ENCODE results near the gene RNU6-8. TPM values are rescaled to one million over a fixed set of nuclear protein-coding genes. Genes with fewer than 3 reads are reported as not detected.

Gene RNU6-8
- total and polyA plus RNA-seq, 2 experiments from 2014 or later = not detected

- Histone ChIP-seq H3K4me3 (no peak overlapping the region), H3K79me2 (no peaks in the 10 kb centered on the region), H3K4me2 (no peak overlapping the region), H3K9me2 (replicated peaks; ENCODE audit: insufficient read depth) (no peaks in the 10 kb centered on the region), H3K27me3 (no peaks in the 10 kb centered on the region), H3K27ac (no peak overlapping the region), H4K20me1 (ENCODE audit: insufficient read depth, poor library complexity, severe bottlenecking) (no peaks in the 10 kb centered on the region), H3K4me1 (ENCODE audit: insufficient read depth) (no peaks in the 10 kb centered on the region), H2AFZ (no peak overlapping the region), H3K36me3 (replicated peaks; ENCODE audit: insufficient read depth, low read depth) (no peaks in the 10 kb centered on the region), H3K9me3 (ENCODE audit: low read depth) (no peaks in the 10 kb centered on the region)
- no peak for TF ChIP-seq EZH2phosphoT487 (IDR thresholded peaks at IDR 0.05; ENCODE audit: low read depth, severe bottlenecking, unreplicated experiment)
- no peak for TF ChIP-seq CTCF (IDR thresholded peaks at IDR 0.05; ENCODE audit: poor library complexity)
- TF ChIP-seq EZH2 (IDR thresholded peaks at IDR 0.05; ENCODE audit: borderline replicate concordance) = no peak
- no peak for DNase-seq (ENCODE audit: low spot score)
- 55% methylated on average over 2 of the region's 2 CpGs for WGBS (ENCODE audit: low lambda C conversion rate, missing lambda C conversion rate)
Observed at GRCh38 chr14:32192712-32193373, 10.2 kb downstream of the RNU6-8 start.

GRCh38 chr14:32190673-32191072, 12.4 kb downstream of the RNU6-8 start:
- no peaks in the 10 kb centered on the region for H3K36me3 ChIP-seq (replicated peaks; ENCODE audit: insufficient read depth, low read depth)
- H3K4me1 ChIP-seq (ENCODE audit: insufficient read depth) = no peaks in the 10 kb centered on the region
- no peak overlapping the region for H3K4me3 ChIP-seq
- no peak overlapping the region for H2AFZ ChIP-seq
- H3K27me3 ChIP-seq = no peaks in the 10 kb centered on the region
- no peaks in the 10 kb centered on the region for H3K79me2 ChIP-seq
- WGBS (ENCODE audit: low lambda C conversion rate, missing lambda C conversion rate) = 46% methylated on average over 3 of the region's 3 CpGs
- DNase-seq (ENCODE audit: low spot score) = no peak
- no peak for TF ChIP-seq EZH2 (IDR thresholded peaks at IDR 0.05; ENCODE audit: borderline replicate concordance)
- TF ChIP-seq CTCF (IDR thresholded peaks at IDR 0.05; ENCODE audit: poor library complexity) = no peak
- TF ChIP-seq EZH2phosphoT487 (IDR thresholded peaks at IDR 0.05; ENCODE audit: low read depth, severe bottlenecking, unreplicated experiment) = no peak
- no peak overlapping the region for H3K4me2 ChIP-seq
- no peaks in the 10 kb centered on the region for H3K9me2 ChIP-seq (replicated peaks; ENCODE audit: insufficient read depth)
- H4K20me1 ChIP-seq (ENCODE audit: insufficient read depth, poor library complexity, severe bottlenecking) = no peaks in the 10 kb centered on the region
- H3K27ac ChIP-seq = no peak overlapping the region
- no peaks in the 10 kb centered on the region for H3K9me3 ChIP-seq (ENCODE audit: low read depth)

GRCh38 chr14:32189811-32190210, 13.3 kb downstream of the RNU6-8 start:
- Histone ChIP-seq H3K36me3 (replicated peaks; ENCODE audit: insufficient read depth, low read depth) (no peaks in the 10 kb centered on the region), H3K27me3 (no peaks in the 10 kb centered on the region), H3K27ac (no peak overlapping the region), H3K9me3 (ENCODE audit: low read depth) (no peaks in the 10 kb centered on the region), H3K4me1 (ENCODE audit: insufficient read depth) (no peaks in the 10 kb centered on the region), H3K79me2 (no peaks in the 10 kb centered on the region), H3K4me3 (no peak overlapping the region), H2AFZ (no peak overlapping the region), H4K20me1 (ENCODE audit: insufficient read depth, poor library complexity, severe bottlenecking) (no peaks in the 10 kb centered on the region), H3K9me2 (replicated peaks; ENCODE audit: insufficient read depth) (no peaks in the 10 kb centered on the region), H3K4me2 (no peak overlapping the region)
- WGBS (ENCODE audit: low lambda C conversion rate, missing lambda C conversion rate) = 81% methylated on average over 1 of the region's 1 CpG
- DNase-seq (ENCODE audit: low spot score) = no peak
- TF ChIP-seq CTCF (IDR thresholded peaks at IDR 0.05; ENCODE audit: poor library complexity) = no peak
- no peak for TF ChIP-seq EZH2phosphoT487 (IDR thresholded peaks at IDR 0.05; ENCODE audit: low read depth, severe bottlenecking, unreplicated experiment)
- TF ChIP-seq EZH2 (IDR thresholded peaks at IDR 0.05; ENCODE audit: borderline replicate concordance) = no peak
